Measurements from ENCODE around the gene TCTA. TPM values are rescaled to one million over a fixed set of nuclear protein-coding genes. Genes with fewer than 3 reads are reported as not detected.

The TCTA gene
- total and polyA plus RNA-seq, 9 of the 15 experiments (the other 6 are each of a cell fraction or from before 2014, with no cell fraction given), result 4.0 to 15.4 (median 8.2) TPM

- TF ChIP-seq NFE2 (IDR thresholded peaks at IDR 0.05; ENCODE audit: low read depth), result peak; percentile 54; the same call in 1 of the 2 replicates
- TF ChIP-seq ZNF780A (CRISPR knock-in tag; IDR thresholded peaks at IDR 0.05), result no peak
- TF ChIP-seq DIDO1 (tag; IDR thresholded peaks at IDR 0.05; ENCODE audit: low read depth), result no peak
- peak; percentile 29 for TF ChIP-seq MEIS2 (IDR thresholded peaks at IDR 0.05; ENCODE audit: partially characterized antibody)
- peak; percentile 28; the same call in 1 of the 2 replicates for TF ChIP-seq ZNF316 (IDR thresholded peaks at IDR 0.05)
- TF ChIP-seq PHTF2 (CRISPR knock-in tag; IDR thresholded peaks at IDR 0.05), result no peak
- peak; percentile 42; the same call in 1 of the 2 replicates for TF ChIP-seq ZNF384 (IDR thresholded peaks at IDR 0.05; ENCODE audit: low read depth, low read length)
- TF ChIP-seq C11orf30 (IDR thresholded peaks at IDR 0.05; ENCODE audit: low read depth), result 0 out of 2 replicates have a peak, but pooled peaks have one; percentile 16
- peak; percentile 76 for TF ChIP-seq ATF3 (IDR thresholded peaks at IDR 0.05)
- TF ChIP-seq ATF3 (CRISPR knock-in tag; conservative IDR thresholded peaks at IDR 0.05), result no peak
- TF ChIP-seq PKNOX1 (IDR thresholded peaks at IDR 0.05), result 0 out of 2 replicates have a peak, but pooled peaks have one; percentile 46
- peak; percentile 37; the same call in 1 of the 2 replicates for TF ChIP-seq FOSL1 (tag; conservative IDR thresholded peaks at IDR 0.05)
These were observed 50.0 kb downstream of the TCTA start (continued) for GRCh38 chr3:49462222-49462621.

Data from K562 (cell line).